GM12878 (cell line): ENCODE data around the gene KCNJ10. TPM values are rescaled to one million over a fixed set of nuclear protein-coding genes. Genes with fewer than 3 reads are reported as not detected.

ENCODE experiments used
- ATAC-seq: fragments of 200-7000 bp; cut with Tn5 transposase; 3 replicates; pipeline ENCODE4 v1.9.1; 2020; ENCODE audit warnings: mild to moderate bottlenecking, moderate library complexity
- BruUV-seq: library from RNA; stranded (reverse); fragments of 400-500 nt; replicated peaks from 2 replicates; lab custom pipeline; 2021; lab: Mats Ljungman, UMichigan
- CTCF ChIA-PET: fragments of 300-600 bp; sonication (Branson Sonifier 250); formaldehyde crosslinking; extraction: SDS; loops from one replicate; lab custom pipeline; 2021; ENCODE audit warnings: inconsistent platforms; lab: Yijun Ruan, JAX
- POLR2A ChIA-PET: fragments of 350-600 bp; formaldehyde crosslinking; extraction: SDS; loops from one replicate; lab custom pipeline; 2021; ENCODE audit warnings: inconsistent platforms; lab: Charles Lee
- RAD21 ChIA-PET: fragments of 300-600 bp; sonication (Branson Sonifier 250); formaldehyde crosslinking; loops from one replicate; lab custom pipeline; 2023; ENCODE audit warnings: antibody characterized with exemption; ENCODE audit not compliant: unreplicated experiment; lab: Charles Lee
- SMC1A ChIA-PET: fragments of 300-600 bp; sonication (Branson Sonifier 250); formaldehyde crosslinking; loops from one replicate; lab custom pipeline; 2023; ENCODE audit not compliant: unreplicated experiment, uncharacterized antibody; lab: Charles Lee
- DNase-seq: peaks from one replicate; pipeline ENCODE4 v3.0.0-alpha.2; 2011; ENCODE audit warnings: low read depth, low spot score
- FAIRE-seq: peaks from 3 replicates; lab custom pipeline; 2011; peaks lifted over from hg19 to GRCh38; lab: Jason Lieb, UNC
- H2AFZ ChIP-seq: 2 replicates; pipeline ENCODE4 v1.6.0; 2011; ENCODE audit warnings: low read depth, low read length, control low read depth; ENCODE audit not compliant: control insufficient read depth
- H3K27ac ChIP-seq: 2 replicates; pipeline ENCODE4 v1.5.1; 2011; ENCODE audit warnings: control low read depth; ENCODE audit not compliant: control insufficient read depth, insufficient read depth
- H3K27me3 ChIP-seq, 2 experiments: replicated peaks in 1 of 2; 2 replicates each; pipeline versions ENCODE4 v1.6.0 to v1.6.1; 2011; ENCODE audit warnings: low read length in 1 of 2; ENCODE audit not compliant: control insufficient read depth in 2 of 2, insufficient read depth in 2 of 2
- H3K36me3 ChIP-seq, 2 experiments: 2 replicates each; pipeline ENCODE4 v1.5.1; 2011; ENCODE audit warnings: low read length in 1 of 2; ENCODE audit not compliant: control insufficient read depth in 2 of 2, insufficient read depth in 2 of 2
- H3K4me1 ChIP-seq: 2 replicates; pipeline ENCODE4 v1.6.1; 2011; ENCODE audit warnings: mild to moderate bottlenecking, low read length, moderate library complexity, mixed read lengths; ENCODE audit not compliant: control insufficient read depth, insufficient read depth
- H3K4me2 ChIP-seq: 2 replicates; pipeline ENCODE4 v1.6.0; 2011; ENCODE audit warnings: control low read depth; ENCODE audit not compliant: control insufficient read depth, insufficient read depth
- H3K4me3 ChIP-seq: fragments of 200-600 bp; sonication (generic); 2 replicates; pipeline ENCODE4 v1.5.1; 2016
- H3K79me2 ChIP-seq: 2 replicates; pipeline ENCODE4 v1.6.0; 2011; ENCODE audit warnings: low read length; ENCODE audit not compliant: control insufficient read depth, insufficient read depth
- H3K9ac ChIP-seq: 2 replicates; pipeline ENCODE4 v1.8.0; 2011; ENCODE audit warnings: low read length, control low read depth, mixed read lengths; ENCODE audit not compliant: control insufficient read depth, insufficient read depth
- H3K9me3 ChIP-seq: replicated peaks from 3 replicates; pipeline ENCODE4 v1.5.1; 2011; ENCODE audit warnings: mild to moderate bottlenecking, low read length; ENCODE audit not compliant: control insufficient read depth, insufficient read depth
- H4K20me1 ChIP-seq: 2 replicates; pipeline ENCODE4 v1.6.0; 2011; ENCODE audit not compliant: control insufficient read depth, insufficient read depth
- FOS ChIP-seq: IDR thresholded peaks from 3 replicates; pipeline ENCODE4 v1.6.1; 2011; ENCODE audit warnings: borderline replicate concordance; ENCODE audit not compliant: insufficient read length; ENCODE audit errors: extremely low read depth
- IKZF2 ChIP-seq, 2 experiments: fragments of 450-650 bp; IDR thresholded peaks; 2 replicates each; pipeline ENCODE4 v1.6.1; 2017; ENCODE audit warnings: mild to moderate bottlenecking in 2 of 2, moderate library complexity in 2 of 2
- MYB ChIP-seq: fragments of 150-350 bp; IDR thresholded peaks from 2 replicates; pipeline ENCODE4 v1.6.1; 2014; ENCODE audit warnings: mild to moderate bottlenecking, low read depth, low read length, borderline replicate concordance
- REST ChIP-seq: IDR thresholded peaks from 2 replicates; pipeline ENCODE4 v1.6.1; 2012; ENCODE audit warnings: mild to moderate bottlenecking, low read depth, low read length
- WGBS: methylation state at CpG from one replicate; pipeline ENCODE4 v1.1.6; 2016; ENCODE audit warnings: low lambda C conversion rate; ENCODE audit not compliant: insufficient replicate concordance, insufficient coverage; ENCODE audit errors: missing lambda C conversion rate; 5-methylcytosine and 5-hydroxymethylcytosine counted together
- in situ Hi-C: fragments of 300-500 bp; cut with MboI; formaldehyde crosslinking; loops from 9 replicates; pipeline ENCODE4 v1.14.3; 2018; ENCODE audit warnings: mixed read lengths
- intact Hi-C: fragments of 100-400 bp; cut with micrococcal nuclease; formaldehyde crosslinking; loops from one replicate; pipeline ENCODE4 v1.14.2; 2022; ENCODE audit not compliant: unreplicated experiment
- polyA plus RNA-seq, 11 experiments: library from polyadenylated mRNA; depleted of rRNA in 4 of 11; unstranded in 6 of 11; stranded (reverse) in 5 of 11; fragments of >200 nt; fragmentation: Nextera tagmentation in 4 of 11; fragmentation: Illumina TruSeq in 1 of 11; extraction: Ambion mirVana in 4 of 11; extraction: Trizol in 1 of 11; gene quantifications; 1 replicate in 1 of 11; 2 replicates in 10 of 11; pipeline versions ENCODE4 v1.2.1 to v1.2.3, GENCODE V29; 2011 to 2016; ENCODE audit warnings: inconsistent platforms in 2 of 11, missing spikeins in 2 of 11, low read depth in 1 of 11
- total RNA-seq, 4 experiments: library from RNA; depleted of rRNA in 3 of 4; stranded (reverse); fragments of >200 nt in 3 of 4; fragmentation: Illumina TruSeq in 1 of 4; extraction: Trizol in 1 of 4; gene quantifications; 2 replicates each; pipeline versions ENCODE4 v1.2.1 to v1.2.3, GENCODE V29; 2013 to 2021
- TF ChIP-seq, protein P1 (sequence below): fragments of 450-650 bp; IDR thresholded peaks from 2 replicates; pipeline ENCODE4 v1.6.1; 2017; ENCODE audit warnings: low read depth, mild to moderate bottlenecking, moderate library complexity

The KCNJ10 gene
- total and polyA plus RNA-seq, 10 of the 15 experiments (the other 5 are each of a cell fraction or from before 2014, with no cell fraction given), result 0.01 to 0.29 (median 0.09) TPM; not detected in 2

GRCh38 chr1:160030657-160031364 lies 39.1 kb downstream of the KCNJ10 start:
- no peak for DNase-seq
- POLR2A ChIA-PET, result interaction anchor here (0.5 to 2.1 kb wide), 6 partner anchors 8 to 198 kb away, joined by 3 to 9 read pairs (median 4); partner anchors contain the start of gene TAGLN2
- SMC1A ChIA-PET, result interaction anchor here (0.7 to 2.7 kb wide), 11 partner anchors 9 to 221 kb away, joined by 3 to 17 read pairs (median 3); no protein-coding TSS in a partner anchor

More at GRCh38 chr1:160030657-160031364, 39.1 kb downstream of the KCNJ10 start:
- Histone ChIP-seq H3K36me3 (no peaks in the 10 kb centered on the region), H3K27me3 (no peaks in the 10 kb centered on the region), H3K4me2 (peak overlapping the region; percentile 95), H3K9me3 (no peaks in the 10 kb centered on the region)
- ATAC-seq (peak; percentile 53), FAIRE-seq (peak; percentile 44)
- CTCF ChIA-PET, result interaction anchor here (0.7 to 5.5 kb wide), 15 partner anchors 9 to 817 kb away, joined by 3 to 61 read pairs (median 5); partner anchors contain the start of gene IGSF8
- WGBS, result 9% methylated on average over 23 of the region's 23 CpGs
- RAD21 ChIA-PET, result interaction anchor here (0.8 to 1.9 kb wide), 5 partner anchors 13 to 174 kb away, joined by 3 to 16 read pairs (median 3); no protein-coding TSS in a partner anchor
- TF ChIP-seq FOS (no peak), IKZF2 (IDR thresholded peaks at IDR 0.05) (peak in 1 of 2 experiments; percentile 22; a peak in 1 of 4 replicates), REST (no peak), MYB (no peak)
- TF ChIP-seq, protein P1, sequence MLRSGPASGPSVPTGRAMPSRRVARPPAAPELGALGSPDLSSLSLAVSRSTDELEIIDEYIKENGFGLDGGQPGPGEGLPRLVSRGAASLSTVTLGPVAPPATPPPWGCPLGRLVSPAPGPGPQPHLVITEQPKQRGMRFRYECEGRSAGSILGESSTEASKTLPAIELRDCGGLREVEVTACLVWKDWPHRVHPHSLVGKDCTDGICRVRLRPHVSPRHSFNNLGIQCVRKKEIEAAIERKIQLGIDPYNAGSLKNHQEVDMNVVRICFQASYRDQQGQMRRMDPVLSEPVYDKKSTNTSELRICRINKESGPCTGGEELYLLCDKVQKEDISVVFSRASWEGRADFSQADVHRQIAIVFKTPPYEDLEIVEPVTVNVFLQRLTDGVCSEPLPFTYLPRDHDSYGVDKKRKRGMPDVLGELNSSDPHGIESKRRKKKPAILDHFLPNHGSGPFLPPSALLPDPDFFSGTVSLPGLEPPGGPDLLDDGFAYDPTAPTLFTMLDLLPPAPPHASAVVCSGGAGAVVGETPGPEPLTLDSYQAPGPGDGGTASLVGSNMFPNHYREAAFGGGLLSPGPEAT, result no peak
- TF ChIP-seq, all 136 proteins: peak for 1
- H4K20me1 ChIP-seq, result no peaks in the 10 kb centered on the region
- peak overlapping the region; percentile 93 for H2AFZ ChIP-seq
- BruUV-seq, result no TSS peak
- peaks cover 4% of the 10 kb centered on the region for H3K79me2 ChIP-seq
- peak overlapping the region; percentile 74 for H3K9ac ChIP-seq
- in situ Hi-C loops, result no loop called here
- 0 out of 2 replicates have a peak overlapping the region, but pooled peaks have one; percentile 48 for H3K27ac ChIP-seq
- peaks cover 5% of the 10 kb centered on the region; the same call in 1 of the 2 replicates for H3K4me1 ChIP-seq
- H3K4me3 ChIP-seq, result peak overlapping the region; percentile 97
- intact Hi-C loops, result no loop called here
